Fibroblast of lung (primary cell): Measurements from ENCODE around the gene PATE1. TPM values are rescaled to one million over a fixed set of nuclear protein-coding genes. Genes with fewer than 3 reads are reported as not detected.

ENCODE experiments used
- DNase-seq, 2 donors: peaks; one replicate each; pipeline versions ENCODE4 v3.0.0 to v3.0.0-alpha.2; 2010; ENCODE audit warnings: low read depth in 2 of 2
- H2AFZ ChIP-seq: 2 replicates; pipeline ENCODE4 v1.5.1; 2012; ENCODE audit warnings: low read length, control low read depth, inconsistent platforms
- H3K27ac ChIP-seq: 2 replicates; pipeline ENCODE4 v1.5.1; 2011; ENCODE audit warnings: low read length, control low read depth; ENCODE audit not compliant: insufficient read depth
- H3K27me3 ChIP-seq: 2 replicates; pipeline ENCODE4 v1.5.1; 2011; ENCODE audit warnings: mild to moderate bottlenecking, low read length; ENCODE audit not compliant: control insufficient read depth, insufficient read depth
- H3K36me3 ChIP-seq: 2 replicates; pipeline ENCODE4 v1.5.1; 2011; ENCODE audit warnings: low read length; ENCODE audit not compliant: control insufficient read depth, insufficient read depth
- H3K4me1 ChIP-seq: 2 replicates; pipeline ENCODE4 v1.5.1; 2011; ENCODE audit warnings: low read length; ENCODE audit not compliant: control insufficient read depth, insufficient read depth; ENCODE audit errors: extremely low read depth
- H3K4me2 ChIP-seq: 2 replicates; pipeline ENCODE4 v1.5.1; 2011; ENCODE audit warnings: low read length, control low read depth; ENCODE audit not compliant: insufficient read depth; ENCODE audit errors: extremely low read depth
- H3K4me3 ChIP-seq, 4 experiments: fragments of 200-600 bp in 1 of 4; sonication (generic) in 1 of 4; replicated peaks in 1 of 4; 2 replicates each; pipeline ENCODE4 v1.5.1; 2011 to 2016; ENCODE audit warnings: low read length in 4 of 4, low read depth in 3 of 4, mild to moderate bottlenecking in 3 of 4, control low read depth in 2 of 4, inconsistent platforms in 1 of 4, mixed read lengths in 1 of 4; ENCODE audit not compliant: insufficient read depth in 1 of 4; ENCODE audit errors: control extremely low read depth in 1 of 4
- H3K79me2 ChIP-seq: 2 replicates; pipeline ENCODE4 v1.5.1; 2012; ENCODE audit warnings: mild to moderate bottlenecking, low read length, inconsistent platforms; ENCODE audit not compliant: control insufficient read depth, insufficient read depth
- H3K9ac ChIP-seq: 2 replicates; pipeline ENCODE4 v1.5.1; 2011; ENCODE audit warnings: mild to moderate bottlenecking, low read length, control low read depth; ENCODE audit not compliant: insufficient read depth
- H3K9me3 ChIP-seq: 2 replicates; pipeline ENCODE4 v1.5.1; 2012; ENCODE audit warnings: low read depth, low read length; ENCODE audit not compliant: control insufficient read depth, insufficient read depth
- H4K20me1 ChIP-seq: 2 replicates; pipeline ENCODE4 v1.5.1; 2011; ENCODE audit warnings: low read length; ENCODE audit not compliant: control insufficient read depth, insufficient read depth; ENCODE audit errors: extremely low read depth
- CTCF ChIP-seq, 2 donors: IDR thresholded peaks in 1 of 2; conservative IDR thresholded peaks in 1 of 2; 1 replicate in 1 of 2; 2 replicates in 1 of 2; pipeline ENCODE4 v1.5.1; 2011 to 2012; ENCODE audit warnings: low read length in 2 of 2, control low read depth in 1 of 2, inconsistent platforms in 1 of 2, low read depth in 1 of 2, mild to moderate bottlenecking in 1 of 2
- EZH2 ChIP-seq: IDR thresholded peaks from 2 replicates; pipeline ENCODE4 v1.5.1; 2012; ENCODE audit warnings: low read length, control low read depth, mild to moderate bottlenecking; ENCODE audit errors: missing control alignments
- polyA plus RNA-seq, 2 donors: library from polyadenylated mRNA; depleted of rRNA in 1 of 2; stranded (reverse) in 1 of 2; unstranded in 1 of 2; fragments of >200 nt; gene quantifications; 2 replicates each; pipeline ENCODE4 v1.2.1, GENCODE V29; 2011 to 2012; ENCODE audit warnings: missing spikeins in 1 of 2
- total RNA-seq: library from RNA; depleted of rRNA; stranded (reverse); fragments of >200 nt; gene quantifications from 2 replicates; pipeline ENCODE4 v1.2.1, GENCODE V29; 2014

The PATE1 gene
- total and polyA plus RNA-seq, 2 donors (not counting 1 experiment from before 2014, with no cell fraction given) = not detected

- no peaks in the 10 kb centered on the region for H3K9me3 ChIP-seq
- peak in 1 of 2 donors; percentile 16 for DNase-seq
- H3K9ac ChIP-seq = no peak overlapping the region
- TF ChIP-seq CTCF (conservative IDR thresholded peaks at IDR 0.05 in 1 of 2, IDR thresholded peaks at IDR 0.05 in 1 of 2; ENCODE audit: low read depth in 1 of 2, low read length in 2 of 2) (no peak), EZH2 (no peak)
- no peak overlapping the region for H3K4me3 ChIP-seq
- H3K27me3 ChIP-seq = no peaks in the 10 kb centered on the region
- H3K4me1 ChIP-seq = no peaks in the 10 kb centered on the region
- H4K20me1 ChIP-seq = no peaks in the 10 kb centered on the region
- no peaks in the 10 kb centered on the region for H3K79me2 ChIP-seq
- H3K27ac ChIP-seq = no peak overlapping the region
- no peak overlapping the region for H3K4me2 ChIP-seq
- H2AFZ ChIP-seq = no peak overlapping the region
- H3K36me3 ChIP-seq = no peaks in the 10 kb centered on the region
These were observed 25.3 kb upstream of the PATE1 start for GRCh38 chr11:125720781-125721180.

GRCh38 chr11:125724125-125724524 is 22.0 kb upstream of the PATE1 start:
- Histone ChIP-seq H2AFZ (no peak overlapping the region), H4K20me1 (no peaks in the 10 kb centered on the region), H3K27me3 (no peaks in the 10 kb centered on the region), H3K36me3 (no peaks in the 10 kb centered on the region), H3K4me1 (no peaks in the 10 kb centered on the region), H3K79me2 (no peaks in the 10 kb centered on the region), H3K4me2 (no peak overlapping the region), H3K4me3 (no peak overlapping the region), H3K9ac (no peak overlapping the region), H3K9me3 (no peaks in the 10 kb centered on the region), H3K27ac (no peak overlapping the region)
- DNase-seq = peak; percentile 1 to 30
- TF ChIP-seq EZH2 = no peak
- peak in 1 of 2 donors; percentile 21 for TF ChIP-seq CTCF (conservative IDR thresholded peaks at IDR 0.05 in 1 of 2, IDR thresholded peaks at IDR 0.05 in 1 of 2; ENCODE audit: low read depth in 1 of 2, low read length in 2 of 2)

- TF ChIP-seq EZH2 (no peak), CTCF (conservative IDR thresholded peaks at IDR 0.05 in 1 of 2, IDR thresholded peaks at IDR 0.05 in 1 of 2; ENCODE audit: low read depth in 1 of 2, low read length in 2 of 2) (no peak)
- no peaks in the 10 kb centered on the region for H3K36me3 ChIP-seq
- no peak for DNase-seq
- no peaks in the 10 kb centered on the region for H3K9me3 ChIP-seq
- H3K79me2 ChIP-seq = no peaks in the 10 kb centered on the region
- H3K27me3 ChIP-seq = peaks cover 4% of the 10 kb centered on the region
- H3K4me1 ChIP-seq = no peaks in the 10 kb centered on the region
- no peak overlapping the region for H2AFZ ChIP-seq
- no peaks in the 10 kb centered on the region for H4K20me1 ChIP-seq
- no peak overlapping the region for H3K9ac ChIP-seq
- no peak overlapping the region for H3K27ac ChIP-seq
- H3K4me2 ChIP-seq = no peak overlapping the region
- H3K4me3 ChIP-seq = no peak overlapping the region
These were observed 17.1 kb upstream of the PATE1 start for GRCh38 chr11:125728969-125729368.
